ENCODE data around the gene LHX4. TPM values are rescaled to one million over a fixed set of nuclear protein-coding genes. Genes with fewer than 3 reads are reported as not detected.

Gene LHX4
- total RNA-seq, 1 experiment from 2014 or later, result 0.13 TPM

GRCh38 chr1:180258290-180258689 lies 28.2 kb downstream of the LHX4 start:
- H3K9me3 ChIP-seq, result no peaks in the 10 kb centered on the region
- DNase-seq, result no peak
- no peak overlapping the region for H3K4me3 ChIP-seq
- no peaks in the 10 kb centered on the region for H3K27me3 ChIP-seq
- no peaks in the 10 kb centered on the region for H3K36me3 ChIP-seq

- DNase-seq, result no peak
- H3K36me3 ChIP-seq, result no peaks in the 10 kb centered on the region
- H3K27me3 ChIP-seq, result no peaks in the 10 kb centered on the region
- H3K9me3 ChIP-seq, result no peaks in the 10 kb centered on the region
- H3K4me3 ChIP-seq, result no peak overlapping the region
Observed at GRCh38 chr1:180258935-180259334, 28.9 kb downstream of the LHX4 start.

- DNase-seq, result no peak
- Histone ChIP-seq H3K4me3 (no peak overlapping the region), H3K36me3 (no peaks in the 10 kb centered on the region), H3K9me3 (no peaks in the 10 kb centered on the region), H3K27me3 (no peaks in the 10 kb centered on the region)
Observed at GRCh38 chr1:180259431-180260338, 29.6 kb downstream of the LHX4 start.

- DNase-seq, result no peak
- H3K36me3 ChIP-seq, result no peaks in the 10 kb centered on the region
- H3K4me3 ChIP-seq, result no peak overlapping the region
- no peaks in the 10 kb centered on the region for H3K9me3 ChIP-seq
- H3K27me3 ChIP-seq, result no peaks in the 10 kb centered on the region
Observed at GRCh38 chr1:180260541-180260940, 30.5 kb downstream of the LHX4 start.

- DNase-seq, result no peak
- Histone ChIP-seq H3K4me3 (no peak overlapping the region), H3K27me3 (no peaks in the 10 kb centered on the region), H3K36me3 (no peaks in the 10 kb centered on the region), H3K9me3 (no peaks in the 10 kb centered on the region)
Observed at GRCh38 chr1:180261030-180261429, 31.0 kb downstream of the LHX4 start.

- no peak for DNase-seq
- Histone ChIP-seq H3K4me3 (no peak overlapping the region), H3K27me3 (no peaks in the 10 kb centered on the region)
Observed at GRCh38 chr1:180261524-180262155, 31.6 kb downstream of the LHX4 start.

GRCh38 chr1:180262628-180263488 lies 32.8 kb downstream of the LHX4 start:
- H3K9me3 ChIP-seq, result no peaks in the 10 kb centered on the region
- H3K36me3 ChIP-seq, result no peaks in the 10 kb centered on the region
- DNase-seq, result no peak
- no peaks in the 10 kb centered on the region for H3K27me3 ChIP-seq
- no peak overlapping the region for H3K4me3 ChIP-seq

More at GRCh38 chr1:180261524-180262155, 31.6 kb downstream of the LHX4 start:
- no peaks in the 10 kb centered on the region for H3K36me3 ChIP-seq
- no peaks in the 10 kb centered on the region for H3K9me3 ChIP-seq

- no peaks in the 10 kb centered on the region for H3K27me3 ChIP-seq
- no peak overlapping the region for H3K4me3 ChIP-seq
- no peaks in the 10 kb centered on the region for H3K36me3 ChIP-seq
- H3K9me3 ChIP-seq, result no peaks in the 10 kb centered on the region
- DNase-seq, result no peak
Observed at GRCh38 chr1:180264595-180264994, 34.5 kb downstream of the LHX4 start.

- no peak overlapping the region for H3K4me3 ChIP-seq
- no peaks in the 10 kb centered on the region for H3K27me3 ChIP-seq
- H3K9me3 ChIP-seq, result no peaks in the 10 kb centered on the region
- no peaks in the 10 kb centered on the region for H3K36me3 ChIP-seq
- no peak for DNase-seq
Observed at GRCh38 chr1:180265201-180265600, 35.1 kb downstream of the LHX4 start.

GRCh38 chr1:180265871-180266270 lies 35.8 kb downstream of the LHX4 start:
- Histone ChIP-seq H3K4me3 (no peak overlapping the region), H3K9me3 (no peaks in the 10 kb centered on the region), H3K36me3 (peaks cover 4% of the 10 kb centered on the region; the same call in 1 of the 2 replicates), H3K27me3 (no peaks in the 10 kb centered on the region)
- no peak for DNase-seq

GRCh38 chr1:180266275-180267210 lies 36.5 kb downstream of the LHX4 start:
- Histone ChIP-seq H3K9me3 (no peaks in the 10 kb centered on the region), H3K27me3 (no peaks in the 10 kb centered on the region), H3K36me3 (peaks cover 6% of the 10 kb centered on the region; the same call in 1 of the 2 replicates), H3K4me3 (no peak overlapping the region)
- no peak for DNase-seq

- Histone ChIP-seq H3K36me3 (peaks cover 6% of the 10 kb centered on the region; the same call in 1 of the 2 replicates), H3K27me3 (no peaks in the 10 kb centered on the region), H3K4me3 (no peak overlapping the region), H3K9me3 (no peaks in the 10 kb centered on the region)
- DNase-seq, result no peak
Observed at GRCh38 chr1:180267211-180267561, 37.1 kb downstream of the LHX4 start.

GRCh38 chr1:180267761-180268555 lies 37.9 kb downstream of the LHX4 start:
- no peak for DNase-seq
- Histone ChIP-seq H3K9me3 (no peaks in the 10 kb centered on the region), H3K36me3 (peaks cover 6% of the 10 kb centered on the region; the same call in 1 of the 2 replicates), H3K4me3 (no peak overlapping the region), H3K27me3 (no peaks in the 10 kb centered on the region)

- Histone ChIP-seq H3K36me3 (peaks cover 8% of the 10 kb centered on the region; the same call in 1 of the 2 replicates), H3K4me3 (no peak overlapping the region), H3K9me3 (no peaks in the 10 kb centered on the region), H3K27me3 (no peaks in the 10 kb centered on the region)
- DNase-seq, result no peak
Observed at GRCh38 chr1:180268556-180269075, 38.6 kb downstream of the LHX4 start.
